WTC11 (cell line): ENCODE results near the gene ZBTB24.

Experiments
- ATF1 ChIP-seq: sonication (generic); formaldehyde crosslinking; IDR thresholded peaks from 2 replicates; pipeline ENCODE4 v1.8.1; 2023; ENCODE audit warnings: mild to moderate bottlenecking, moderate library complexity, missing genetic modification reagents
- NFYB ChIP-seq: sonication (generic); formaldehyde crosslinking; conservative IDR thresholded peaks from 2 replicates; pipeline ENCODE4 v1.8.0; 2022; ENCODE audit warnings: low read depth, missing genetic modification reagents
- TF ChIP-seq, protein P1 (sequence below): sonication (generic); formaldehyde crosslinking; IDR thresholded peaks from 2 replicates; pipeline ENCODE4 v1.8.1; 2023; ENCODE audit warnings: mild to moderate bottlenecking, moderate library complexity, missing genetic modification reagents
- TF ChIP-seq, protein P2 (sequence below): fragments of 200-600 bp; IDR thresholded peaks from 2 replicates; pipeline ENCODE4 v1.8.0; 2022; ENCODE audit warnings: antibody characterized with exemption
- TF ChIP-seq, protein P3 (sequence below): fragments of 250-450 bp; sonication (Bioruptor Pico); IDR thresholded peaks from 2 replicates; pipeline ENCODE4 v1.9.0; 2021; ENCODE audit warnings: moderate library complexity, mild to moderate bottlenecking, inconsistent platforms, borderline replicate concordance

DNA sequence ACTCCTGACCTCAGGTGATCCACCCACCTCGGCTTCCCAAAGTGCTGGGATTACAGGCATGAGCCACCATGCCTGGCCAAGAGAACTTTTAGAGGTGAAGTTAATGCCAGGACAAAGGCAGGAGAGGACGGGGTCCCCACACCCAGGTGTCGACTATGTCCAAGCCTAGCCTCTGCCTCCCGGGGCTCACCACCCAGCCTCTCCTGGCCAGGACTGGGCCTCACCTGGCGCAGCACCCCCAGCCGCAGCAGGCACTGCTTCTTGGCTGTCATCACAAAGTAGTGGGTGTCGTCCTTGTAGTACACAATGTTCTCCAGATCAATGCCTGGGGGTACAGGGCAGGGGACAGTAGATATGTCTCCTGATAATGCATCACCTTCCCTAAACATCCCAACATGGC is 31.6 kb downstream of the ZBTB24 start:
- TF ChIP-seq NFYB (CRISPR knock-in tag) (no peak), ATF1 (CRISPR knock-in tag) (no peak)
- TF ChIP-seq, protein P1, sequence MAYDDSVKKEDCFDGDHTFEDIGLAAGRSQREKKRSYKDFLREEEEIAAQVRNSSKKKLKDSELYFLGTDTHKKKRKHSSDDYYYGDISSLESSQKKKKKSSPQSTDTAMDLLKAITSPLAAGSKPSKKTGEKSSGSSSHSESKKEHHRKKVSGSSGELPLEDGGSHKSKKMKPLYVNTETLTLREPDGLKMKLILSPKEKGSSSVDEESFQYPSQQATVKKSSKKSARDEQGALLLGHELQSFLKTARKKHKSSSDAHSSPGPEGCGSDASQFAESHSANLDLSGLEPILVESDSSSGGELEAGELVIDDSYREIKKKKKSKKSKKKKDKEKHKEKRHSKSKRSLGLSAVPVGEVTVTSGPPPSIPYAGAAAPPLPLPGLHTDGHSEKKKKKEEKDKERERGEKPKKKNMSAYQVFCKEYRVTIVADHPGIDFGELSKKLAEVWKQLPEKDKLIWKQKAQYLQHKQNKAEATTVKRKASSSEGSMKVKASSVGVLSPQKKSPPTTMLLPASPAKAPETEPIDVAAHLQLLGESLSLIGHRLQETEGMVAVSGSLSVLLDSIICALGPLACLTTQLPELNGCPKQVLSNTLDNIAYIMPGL (CRISPR knock-in tag): no peak
- TF ChIP-seq, protein P2, sequence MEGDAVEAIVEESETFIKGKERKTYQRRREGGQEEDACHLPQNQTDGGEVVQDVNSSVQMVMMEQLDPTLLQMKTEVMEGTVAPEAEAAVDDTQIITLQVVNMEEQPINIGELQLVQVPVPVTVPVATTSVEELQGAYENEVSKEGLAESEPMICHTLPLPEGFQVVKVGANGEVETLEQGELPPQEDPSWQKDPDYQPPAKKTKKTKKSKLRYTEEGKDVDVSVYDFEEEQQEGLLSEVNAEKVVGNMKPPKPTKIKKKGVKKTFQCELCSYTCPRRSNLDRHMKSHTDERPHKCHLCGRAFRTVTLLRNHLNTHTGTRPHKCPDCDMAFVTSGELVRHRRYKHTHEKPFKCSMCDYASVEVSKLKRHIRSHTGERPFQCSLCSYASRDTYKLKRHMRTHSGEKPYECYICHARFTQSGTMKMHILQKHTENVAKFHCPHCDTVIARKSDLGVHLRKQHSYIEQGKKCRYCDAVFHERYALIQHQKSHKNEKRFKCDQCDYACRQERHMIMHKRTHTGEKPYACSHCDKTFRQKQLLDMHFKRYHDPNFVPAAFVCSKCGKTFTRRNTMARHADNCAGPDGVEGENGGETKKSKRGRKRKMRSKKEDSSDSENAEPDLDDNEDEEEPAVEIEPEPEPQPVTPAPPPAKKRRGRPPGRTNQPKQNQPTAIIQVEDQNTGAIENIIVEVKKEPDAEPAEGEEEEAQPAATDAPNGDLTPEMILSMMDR: no peak
- TF ChIP-seq, protein P3, sequence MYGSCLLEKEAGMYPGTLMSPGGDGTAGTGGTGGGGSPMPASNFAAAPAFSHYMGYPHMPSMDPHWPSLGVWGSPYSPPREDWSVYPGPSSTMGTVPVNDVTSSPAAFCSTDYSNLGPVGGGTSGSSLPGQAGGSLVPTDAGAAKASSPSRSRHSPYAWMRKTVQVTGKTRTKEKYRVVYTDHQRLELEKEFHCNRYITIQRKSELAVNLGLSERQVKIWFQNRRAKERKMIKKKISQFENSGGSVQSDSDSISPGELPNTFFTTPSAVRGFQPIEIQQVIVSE (CRISPR knock-in tag): no peak
